Measurements from ENCODE around the gene LRRC37A2.
"Not testable (repeated sequence)": the region's sequence is repeated elsewhere in the genome, so short reads cannot be mapped to it uniquely, and the experiment has no call there.

The LRRC37A2 gene

DNA sequence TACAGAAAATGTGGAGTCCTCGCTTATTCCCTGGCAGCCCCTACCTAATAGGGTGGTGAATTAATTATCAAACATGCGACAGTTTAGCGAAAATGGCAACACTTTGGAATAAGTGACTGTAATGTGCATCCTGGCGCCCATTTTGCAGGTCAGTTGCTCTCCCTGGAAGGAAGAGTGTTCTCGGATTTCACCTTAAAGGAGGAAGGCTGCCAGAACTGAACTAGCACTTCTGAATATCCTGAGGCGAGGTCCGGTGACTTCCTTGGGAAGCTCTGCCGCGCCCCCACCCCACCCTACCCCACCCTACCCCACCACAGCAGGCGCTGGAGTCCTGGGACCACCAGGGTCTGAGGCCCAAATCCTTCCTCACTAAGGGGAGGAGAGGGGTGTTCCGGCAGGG is at the start of gene LRRC37A2:
Gene LRRC37A2 (plus strand): TSS at position 301 of the 400 bp plus-strand sequence. CDS start 245 bp downstream, outside the sequence.
- not testable (repeated sequence) for DNase-seq (ENCODE audit: low spot score)

- DNase-seq (ENCODE audit: low spot score), result not testable (repeated sequence)
These were observed 44.6 kb upstream of the LRRC37A2 start for GRCh38 chr17:46467618-46468017.

DNA sequence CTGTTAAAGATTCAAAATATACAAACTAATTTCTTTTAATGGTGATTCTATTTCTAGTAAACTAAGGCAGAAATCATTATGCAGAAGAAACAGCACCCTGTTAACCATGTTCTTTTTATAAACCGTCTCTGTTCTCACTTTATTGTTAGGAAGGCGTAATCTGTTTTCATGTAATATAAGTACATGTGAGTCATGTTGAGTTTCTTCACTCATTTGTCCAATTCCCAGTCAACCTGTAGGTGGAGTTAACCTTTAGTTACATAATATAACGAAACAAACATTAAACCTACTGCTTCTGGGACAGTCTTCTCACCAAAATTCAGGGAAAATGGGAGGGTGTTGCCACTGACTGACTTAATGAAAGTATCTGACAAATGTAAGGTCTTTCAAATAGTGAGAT is 37.8 kb upstream of the LRRC37A2 start:
- not testable (repeated sequence) for DNase-seq (ENCODE audit: low spot score)

- DNase-seq (ENCODE audit: low spot score), result not testable (repeated sequence)
These were observed 36.7 kb upstream of the LRRC37A2 start for GRCh38 chr17:46475583-46475982.

GRCh38 chr17:46478823-46479222 is 33.4 kb upstream of the LRRC37A2 start:
- not testable (repeated sequence) for DNase-seq (ENCODE audit: low spot score)

DNA sequence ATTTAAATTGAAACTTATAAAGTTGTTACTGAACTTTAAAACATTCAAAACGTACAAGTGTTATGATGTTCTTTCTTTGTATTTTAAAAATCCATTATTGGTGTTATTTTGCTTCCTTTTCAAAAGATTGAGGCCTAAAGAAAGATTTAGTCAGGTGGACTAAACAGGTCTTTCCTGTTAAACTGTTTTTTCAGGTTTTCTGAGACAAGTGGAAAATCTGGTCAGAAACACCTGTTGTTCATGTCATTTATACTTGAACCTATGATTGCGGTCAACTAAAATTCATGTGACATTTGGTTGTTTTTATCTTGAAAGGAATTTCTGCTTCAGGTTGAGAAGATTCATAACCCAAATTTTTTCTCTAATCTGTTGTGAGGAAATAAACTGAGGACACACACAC is 31.0 kb upstream of the LRRC37A2 start:
- DNase-seq (ENCODE audit: low spot score), result not testable (repeated sequence)

- DNase-seq (ENCODE audit: low spot score), result not testable (repeated sequence)
These were observed 20.2 kb upstream of the LRRC37A2 start for GRCh38 chr17:46492021-46492420.

DNA sequence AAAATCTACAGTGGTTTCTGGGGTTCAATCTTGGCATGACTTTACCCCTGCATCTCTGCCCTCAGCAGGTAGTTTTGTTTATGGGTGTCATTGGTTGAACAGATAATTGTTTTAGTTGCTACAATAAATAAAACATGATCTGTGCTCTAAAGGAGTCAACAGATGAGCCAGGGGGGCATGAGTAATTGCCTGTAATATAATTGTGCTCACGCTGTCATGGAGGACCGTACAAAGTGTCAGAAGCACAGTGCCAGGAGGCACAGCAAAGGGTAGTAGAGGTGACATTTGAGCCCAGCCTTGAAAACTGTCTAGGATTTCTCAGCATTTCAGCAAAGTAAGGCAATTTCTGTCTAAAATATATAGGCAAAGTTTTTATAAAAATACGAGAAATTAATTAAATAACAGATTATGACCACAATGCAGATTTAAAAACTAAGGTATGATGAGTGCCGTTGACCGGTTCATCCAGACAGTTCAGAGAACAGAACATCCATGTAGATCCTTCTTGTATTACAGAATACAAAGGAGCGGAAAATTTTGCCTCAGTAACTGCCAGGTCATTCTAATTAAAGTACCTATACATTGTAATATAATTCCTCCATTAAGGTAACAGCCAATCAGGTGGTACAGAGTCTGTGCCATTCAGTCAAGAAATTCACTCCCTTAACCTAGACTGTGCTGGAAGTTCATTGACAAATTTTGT is 12.7 kb upstream of the LRRC37A2 start:
- not testable (repeated sequence) for DNase-seq (ENCODE audit: low spot score)

DNA sequence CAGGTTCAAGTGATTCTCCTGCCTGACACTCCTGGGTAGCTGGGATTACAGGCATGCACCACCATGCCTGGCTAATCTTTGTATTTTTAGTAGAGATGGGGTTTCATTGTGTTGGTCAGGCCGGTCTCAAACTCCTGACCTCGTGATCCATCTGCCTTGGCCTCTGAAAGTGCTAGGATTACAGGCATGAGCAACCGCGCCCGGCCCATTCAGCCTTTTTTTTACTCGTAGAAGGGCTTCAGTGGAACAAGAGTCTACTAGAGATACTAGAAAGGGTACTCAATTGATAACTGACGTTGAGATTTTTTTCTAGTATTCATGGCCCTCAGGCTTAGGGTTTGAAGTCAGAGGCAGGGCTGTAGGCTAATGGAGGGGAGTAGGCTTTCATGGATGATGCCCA is 6.4 kb upstream of the LRRC37A2 start:
- not testable (repeated sequence) for DNase-seq (ENCODE audit: low spot score)

DNA sequence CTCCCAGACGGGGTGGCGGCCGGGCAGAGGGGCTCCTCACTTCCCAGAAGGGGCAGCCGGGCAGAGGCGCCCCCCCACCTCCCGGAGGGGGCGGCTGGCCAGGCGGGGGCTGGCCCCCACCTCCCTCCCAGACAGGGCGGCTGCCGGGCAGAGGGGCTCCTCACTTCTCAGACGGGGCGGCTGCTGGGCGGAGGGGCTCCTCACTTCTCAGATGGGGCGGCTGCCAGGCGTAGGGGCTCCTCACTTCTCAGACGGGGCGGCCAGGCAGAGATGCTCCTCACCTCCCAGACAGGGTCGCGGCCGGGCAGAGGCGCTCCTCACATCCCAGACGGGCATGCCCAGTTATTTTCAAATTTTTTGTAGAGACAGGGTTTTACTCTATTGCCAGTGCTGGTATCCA is 22.4 kb downstream of the LRRC37A2 start:
- not testable (repeated sequence) for DNase-seq (ENCODE audit: low spot score)

DNA sequence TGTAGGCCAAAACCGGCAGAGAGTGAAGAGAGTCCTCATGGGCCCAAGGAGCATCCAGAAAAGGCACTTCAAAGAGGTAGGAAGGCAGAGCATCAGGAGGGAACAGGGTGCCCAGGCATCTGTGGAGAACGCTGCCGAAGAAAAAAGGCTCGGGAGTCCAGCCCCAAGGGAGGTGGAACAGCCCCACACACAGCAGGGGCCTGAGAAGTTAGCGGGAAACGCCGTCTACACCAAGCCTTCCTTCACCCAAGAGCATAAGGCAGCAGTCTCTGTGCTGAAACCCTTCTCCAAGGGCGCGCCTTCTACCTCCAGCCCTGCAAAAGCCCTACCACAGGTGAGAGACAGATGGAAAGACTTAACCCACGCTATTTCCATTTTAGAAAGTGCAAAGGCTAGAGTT is 36.3 kb downstream of the LRRC37A2 start:
- DNase-seq (ENCODE audit: low spot score), result not testable (repeated sequence)

DNA sequence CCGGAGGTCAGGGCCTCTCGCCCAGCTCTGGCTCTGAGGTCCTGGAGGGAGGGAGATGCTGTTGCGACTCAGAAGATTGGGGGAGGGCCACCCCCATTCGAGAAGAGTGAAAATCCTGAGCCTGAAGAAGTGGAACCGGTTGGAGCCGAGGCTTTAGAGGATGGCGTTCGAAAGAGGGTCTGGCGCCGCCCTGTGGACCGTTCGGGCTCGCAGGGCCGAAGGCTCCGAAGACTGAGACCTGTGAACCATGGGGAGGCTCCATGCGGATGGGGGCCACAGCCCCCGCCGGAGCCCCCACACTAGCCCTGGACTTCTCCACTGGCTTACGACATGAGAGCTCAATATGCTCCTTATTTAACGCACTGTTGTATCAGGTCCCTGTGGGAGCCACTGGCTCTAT is 46.9 kb downstream of the LRRC37A2 start:
- not testable (repeated sequence) for DNase-seq (ENCODE audit: low spot score)

DNA sequence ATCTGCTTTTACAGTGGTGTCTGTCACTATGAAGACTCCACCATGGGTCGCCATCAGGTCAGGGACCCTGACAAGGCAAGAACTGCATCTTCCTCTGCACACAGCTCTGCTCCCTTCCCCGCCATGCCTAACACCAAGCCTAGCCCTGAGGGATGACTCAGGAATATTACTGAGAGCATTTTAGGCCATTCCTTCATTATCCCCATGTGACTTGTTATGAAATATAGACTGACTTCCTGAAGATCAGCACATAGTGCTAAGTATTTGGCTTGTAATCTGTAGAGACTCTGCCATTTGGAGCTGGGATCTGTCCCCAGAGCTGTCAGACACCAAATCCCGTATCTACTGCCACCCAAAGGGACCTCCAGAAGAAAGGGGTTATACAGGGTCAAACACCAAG is 47.8 kb downstream of the LRRC37A2 start:
- not testable (repeated sequence) for DNase-seq (ENCODE audit: low spot score)

DNA sequence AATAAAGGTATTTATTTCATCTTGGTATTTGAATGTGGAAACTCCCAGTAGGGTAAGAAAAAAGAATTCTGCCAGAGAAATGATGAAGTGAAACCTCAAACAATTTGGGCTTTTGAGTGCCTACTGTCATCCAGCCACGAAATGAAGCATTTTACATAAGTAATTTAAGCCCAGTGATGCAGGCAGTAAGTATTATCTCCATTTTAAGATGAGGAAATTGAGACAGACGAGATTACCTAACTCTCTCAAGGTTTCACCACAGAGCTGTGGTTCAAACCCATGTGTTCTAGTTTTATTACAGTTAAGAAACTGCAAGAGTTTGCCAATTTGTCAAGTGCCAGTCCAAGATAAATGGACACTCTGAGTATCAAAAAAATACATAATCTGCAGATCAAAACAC is 54.0 kb downstream of the LRRC37A2 start:
- not testable (repeated sequence) for DNase-seq (ENCODE audit: low spot score)

DNA sequence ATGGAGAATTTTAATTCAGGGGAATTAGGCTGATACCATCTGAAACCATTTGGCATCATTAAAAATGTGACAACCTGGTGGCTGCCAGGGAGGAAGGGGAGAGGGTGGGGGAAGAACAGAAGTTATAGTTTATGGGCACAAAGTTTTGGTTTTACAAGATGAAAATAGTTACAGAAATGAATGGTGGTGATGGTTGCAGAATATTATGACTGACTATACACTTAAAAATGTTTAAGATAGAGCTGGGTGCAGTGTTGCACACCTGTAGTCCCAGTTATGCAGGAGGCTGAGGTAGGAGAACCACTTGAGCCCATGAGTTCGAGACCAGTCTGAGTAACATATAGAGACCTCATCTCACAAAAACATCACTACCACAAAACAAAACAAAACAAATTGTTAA is 54.7 kb downstream of the LRRC37A2 start:
- not testable (repeated sequence) for DNase-seq (ENCODE audit: low spot score)

DNA sequence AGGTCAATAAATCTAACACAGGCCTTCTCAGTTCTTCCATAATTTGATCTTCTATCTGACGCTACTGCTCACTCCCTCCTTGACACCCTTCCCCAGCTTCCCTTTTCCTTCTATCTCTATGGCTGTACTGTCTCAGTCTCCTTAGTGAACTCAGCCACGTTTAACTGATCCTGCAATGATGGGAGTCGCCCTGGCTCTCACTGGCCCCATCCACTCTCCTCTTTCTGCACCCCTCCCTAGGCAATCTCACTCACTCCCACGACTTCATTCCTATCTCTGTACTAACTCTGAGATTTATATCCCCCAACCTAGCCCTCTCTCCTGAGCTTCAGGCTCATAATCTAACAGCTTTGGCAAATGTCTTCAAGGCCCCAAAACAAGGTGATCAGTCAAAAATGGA is 59.5 kb downstream of the LRRC37A2 start:
- not testable (repeated sequence) for DNase-seq (ENCODE audit: low spot score)

DNA sequence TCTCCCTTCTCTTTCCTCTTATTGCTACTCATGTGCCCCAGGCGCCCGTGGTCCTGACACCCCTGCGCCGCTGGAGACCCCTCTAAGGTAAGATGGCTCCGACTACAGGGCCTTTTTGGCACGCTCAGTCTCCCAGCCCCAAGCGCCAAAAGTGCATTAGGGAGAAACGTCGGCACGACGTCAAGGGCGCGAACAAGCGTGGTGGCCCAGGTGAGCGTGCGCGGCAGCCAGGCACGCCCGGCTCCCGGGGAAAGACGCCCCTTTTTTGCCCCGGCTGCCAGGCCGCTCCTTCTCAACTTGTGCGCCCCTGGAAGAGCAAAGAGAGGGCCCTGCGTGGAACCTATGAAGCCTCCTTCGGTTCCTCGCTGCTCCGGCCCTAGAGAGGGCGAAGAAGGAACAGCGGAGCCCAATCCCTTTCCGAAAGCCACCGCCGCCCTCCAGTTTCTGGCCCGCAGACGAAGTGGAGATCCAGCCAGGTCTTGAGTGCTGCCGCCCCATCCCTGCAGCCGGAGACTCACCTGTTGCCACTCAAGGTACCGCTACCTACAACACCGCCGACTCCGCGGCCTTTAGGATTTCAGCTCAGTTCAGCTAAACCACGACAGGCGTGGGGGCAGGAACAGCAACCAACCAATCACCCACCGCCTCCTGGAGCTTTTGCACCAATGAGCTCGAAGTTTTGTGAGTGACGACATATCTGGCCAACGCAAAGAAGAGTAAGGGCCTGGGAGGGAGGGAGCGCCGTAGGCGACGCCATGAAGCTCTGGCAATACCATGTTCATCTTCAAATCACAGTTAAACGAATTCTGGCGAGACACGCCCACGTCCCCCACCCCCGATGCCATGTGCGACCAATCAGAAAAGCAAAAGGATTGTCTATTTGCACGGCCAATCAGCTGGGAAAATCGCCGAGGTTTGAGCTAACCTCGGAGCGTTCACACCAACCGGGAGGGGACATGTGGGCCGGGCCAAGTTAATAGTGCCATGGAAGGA is 67.1 kb downstream of the LRRC37A2 start, which contains the start of gene ARL17A:
Gene ARL17A (minus strand): TSS at position 609 of the 993 bp plus-strand sequence. CDS start 3,369 bp downstream, outside the sequence.
- not testable (repeated sequence) for DNase-seq (ENCODE audit: low spot score)

DNA sequence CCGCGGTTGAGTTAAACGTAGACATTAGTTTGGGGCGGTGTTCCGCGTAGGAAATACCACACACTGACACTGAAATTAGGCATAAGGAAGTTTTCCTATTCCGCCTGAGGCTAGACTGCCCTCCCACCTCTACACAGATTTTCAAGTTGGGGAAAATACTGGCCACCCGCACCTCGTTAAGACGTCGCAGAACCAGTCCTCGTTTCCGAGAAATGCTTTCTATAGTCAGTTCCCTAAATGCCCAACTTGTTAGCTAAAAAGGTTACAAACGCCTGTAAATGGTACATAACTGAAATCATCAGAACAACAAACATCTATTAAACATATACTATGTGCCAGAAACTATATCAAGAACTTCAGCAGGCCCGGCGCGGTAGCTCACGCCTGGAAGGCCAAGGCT is 67.8 kb downstream of the LRRC37A2 start:
- DNase-seq (ENCODE audit: low spot score), result not testable (repeated sequence)

- not testable (repeated sequence) for DNase-seq (ENCODE audit: low spot score)
These were observed 73.2 kb downstream of the LRRC37A2 start for GRCh38 chr17:46585444-46585843.

GRCh38 chr17:46590157-46591146 is 78.2 kb downstream of the LRRC37A2 start, which contains the start of gene NSF:
Gene NSF (plus strand): TSS chr17:46590669. CDS start chr17:46590776, 107 bp downstream.
- not testable (repeated sequence) for DNase-seq (ENCODE audit: low spot score)

GRCh38 chr17:46591332-46591731 is 79.1 kb downstream of the LRRC37A2 start:
- DNase-seq (ENCODE audit: low spot score), result not testable (repeated sequence)

All from AG20443 (cell line).